ENCODE data around the gene TMEM45B.

Gene TMEM45B

GRCh38 chr11:129815596-129816461 is at the start of gene TMEM45B:
Gene TMEM45B, plus strand, starts transcription at chr11:129815848. Its CDS starts 36,635 bp downstream, at chr11:129852483.
- Histone ChIP-seq H3K27me3 (replicated peaks) (peaks cover 6% of the 10 kb centered on the region), H3K36me3 (replicated peaks) (no peaks in the 10 kb centered on the region), H3K27ac (no peak within 1 kb of the TSS), H3K4me3 (ENCODE audit: low read depth, low read length) (no peak within 1 kb of the TSS)
- no peak for TF ChIP-seq CTCF (IDR thresholded peaks at IDR 0.05; ENCODE audit: low read depth, low read length, missing control alignments)
- DNase-seq: no peak
- in situ Hi-C loops (cut with HindIII; ENCODE audit: low pct_ligation_motif_present, low sequenced_read_pairs): no loop called here

DNA sequence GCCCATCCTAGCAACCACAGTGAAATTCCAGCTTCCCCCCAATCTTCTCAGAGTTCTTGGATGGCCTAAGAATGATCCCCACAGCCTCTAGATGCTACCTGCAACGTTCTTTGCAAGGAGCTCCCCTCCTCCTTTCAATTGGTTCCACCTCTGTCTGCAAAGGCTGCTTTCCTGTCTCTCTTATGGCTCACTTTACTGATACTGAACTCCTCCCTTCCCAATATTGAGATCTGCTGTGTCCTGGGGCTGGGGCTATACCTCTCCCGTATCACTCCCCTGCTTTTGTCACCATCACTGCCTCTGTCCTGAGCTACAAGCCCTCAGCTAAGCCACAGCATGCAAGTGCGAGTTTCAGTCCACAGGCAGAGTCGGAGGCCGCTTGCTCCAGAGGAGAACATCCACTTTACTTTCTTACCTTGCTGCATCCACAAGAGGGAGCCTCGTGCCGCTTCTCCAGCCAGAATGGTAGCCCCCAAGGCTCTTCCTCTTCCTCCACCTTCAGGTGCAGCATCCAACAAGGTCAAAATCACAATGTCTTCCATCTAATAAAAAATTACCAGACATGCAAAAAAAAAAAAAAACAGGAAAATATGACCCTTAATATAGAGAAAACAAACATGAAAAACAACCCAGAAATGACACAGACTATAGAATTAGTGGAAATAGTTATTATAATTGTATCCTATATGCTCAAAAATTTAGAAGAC is 48.6 kb upstream of the TMEM45B start:
- no peak overlapping the region for H3K4me3 ChIP-seq (ENCODE audit: low read depth, low read length)
- peak; percentile 25 for DNase-seq

GRCh38 chr11:129767827-129768226 is 47.8 kb upstream of the TMEM45B start:
- DNase-seq: no peak
- in situ Hi-C loops (cut with HindIII; ENCODE audit: low pct_ligation_motif_present, low sequenced_read_pairs): no loop called here
- TF ChIP-seq CTCF (IDR thresholded peaks at IDR 0.05; ENCODE audit: low read depth, low read length, missing control alignments): no peak
- no peaks in the 10 kb centered on the region for H3K36me3 ChIP-seq (replicated peaks)
- H3K27me3 ChIP-seq (replicated peaks): no peaks in the 10 kb centered on the region
- no peak overlapping the region for H3K27ac ChIP-seq
- no peak overlapping the region for H3K4me3 ChIP-seq (ENCODE audit: low read depth, low read length)

More for the DNA sequence above, 48.6 kb upstream of the TMEM45B start:
- peak; percentile 82 for TF ChIP-seq CTCF (IDR thresholded peaks at IDR 0.05; ENCODE audit: low read depth, low read length, missing control alignments)
- Histone ChIP-seq H3K36me3 (replicated peaks) (no peaks in the 10 kb centered on the region), H3K27ac (no peak overlapping the region), H3K27me3 (replicated peaks) (no peaks in the 10 kb centered on the region)
- in situ Hi-C loops (cut with HindIII; ENCODE audit: low pct_ligation_motif_present, low sequenced_read_pairs): no loop called here

DNA sequence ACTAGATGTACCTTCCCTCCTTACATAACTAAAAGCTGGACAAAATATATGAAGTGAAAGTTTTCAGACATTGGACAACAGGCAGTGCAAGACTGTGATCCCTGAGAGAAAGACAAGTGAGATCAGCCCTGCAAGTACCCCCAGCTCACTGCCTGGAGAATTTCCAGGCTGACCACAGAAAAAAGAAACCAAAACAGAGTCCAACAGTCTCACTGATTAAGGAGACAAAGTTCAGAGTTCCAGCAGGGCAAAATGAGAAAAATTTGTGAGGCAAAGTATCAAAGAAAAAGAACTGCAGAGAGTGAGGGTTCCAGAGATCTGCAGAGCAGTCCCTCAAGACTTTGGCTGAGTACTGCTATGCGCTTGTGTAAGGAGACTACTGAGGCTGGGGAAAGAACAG is 47.3 kb upstream of the TMEM45B start:
- in situ Hi-C loops (cut with HindIII; ENCODE audit: low pct_ligation_motif_present, low sequenced_read_pairs): no loop called here
- Histone ChIP-seq H3K36me3 (replicated peaks) (no peaks in the 10 kb centered on the region), H3K27me3 (replicated peaks) (no peaks in the 10 kb centered on the region), H3K4me3 (ENCODE audit: low read depth, low read length) (no peak overlapping the region), H3K27ac (no peak overlapping the region)
- TF ChIP-seq CTCF (IDR thresholded peaks at IDR 0.05; ENCODE audit: low read depth, low read length, missing control alignments): no peak
- peak; percentile 25 for DNase-seq

DNA sequence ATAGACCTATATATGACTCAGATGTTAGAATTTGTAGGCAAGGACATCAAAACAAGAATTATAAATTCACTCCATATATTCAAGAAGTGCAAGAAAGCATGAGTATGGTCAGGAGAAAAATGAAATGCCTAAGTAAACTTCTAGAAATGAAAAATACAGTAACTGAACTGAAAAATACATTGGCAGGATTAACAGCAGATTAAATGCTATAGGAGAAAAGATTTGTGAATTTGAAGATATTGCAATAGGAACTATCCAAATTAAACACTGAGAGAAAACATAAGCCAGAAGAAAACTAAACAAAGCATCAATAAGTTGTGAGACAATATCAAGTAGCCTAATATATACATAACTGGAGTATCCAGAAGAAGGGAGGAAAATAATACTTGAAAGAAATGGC is 46.6 kb upstream of the TMEM45B start:
- in situ Hi-C loops (cut with HindIII; ENCODE audit: low pct_ligation_motif_present, low sequenced_read_pairs): no loop called here
- DNase-seq: no peak
- no peak for TF ChIP-seq CTCF (IDR thresholded peaks at IDR 0.05; ENCODE audit: low read depth, low read length, missing control alignments)
- no peak overlapping the region for H3K4me3 ChIP-seq (ENCODE audit: low read depth, low read length)
- no peak overlapping the region for H3K27ac ChIP-seq
- H3K27me3 ChIP-seq (replicated peaks): no peaks in the 10 kb centered on the region
- no peaks in the 10 kb centered on the region for H3K36me3 ChIP-seq (replicated peaks)

Data from brain microvascular endothelial cell (primary cell).